ENCODE results near the gene TMEM63B. TPM values are rescaled to one million over a fixed set of nuclear protein-coding genes. Genes with fewer than 3 reads are reported as not detected.
A peak's percentile ranks its signal among the peaks of the same experiment; 100 is the strongest.

TMEM63B gene
- total and polyA plus RNA-seq, 2 of the 8 experiments (the other 6 are each of a cell fraction or from before 2014, with no cell fraction given), result 61.1 to 96.8 TPM

DNA sequence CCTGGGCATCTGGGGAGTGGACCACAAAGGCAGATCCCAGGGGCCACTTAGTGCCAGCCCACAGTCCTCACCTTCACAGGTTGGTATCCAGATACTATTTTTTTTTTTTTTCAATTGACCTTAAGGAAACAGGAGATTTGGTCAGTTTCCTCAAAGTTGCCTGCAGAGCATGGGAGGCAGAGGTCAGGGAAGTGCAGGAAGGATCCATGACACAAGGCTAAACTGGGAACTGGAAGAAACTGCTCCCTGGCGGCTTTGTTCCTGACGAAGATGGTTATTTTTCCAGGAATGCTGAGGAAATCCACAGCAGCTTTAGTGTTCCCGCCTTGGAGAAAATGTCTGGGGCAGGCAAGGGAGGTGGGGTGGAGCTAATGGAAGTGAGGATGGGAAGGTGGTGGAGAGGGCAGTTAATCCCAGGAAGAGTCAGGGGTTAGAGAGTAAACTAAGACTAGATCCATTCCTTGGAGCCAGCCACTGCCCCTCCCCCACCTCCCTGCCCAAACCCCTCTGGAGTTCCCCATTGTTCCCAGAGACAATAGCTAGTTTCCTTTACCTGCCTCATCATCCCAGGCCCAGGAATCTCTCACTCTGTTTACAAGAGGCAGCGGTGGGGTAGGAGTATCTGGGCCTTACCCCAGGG is 75.1 kb downstream of the TMEM63B start:
- H2BK20ac ChIP-seq (ENCODE audit: low read length), result peak overlapping the region; percentile 98
- DNase-seq (ENCODE audit: low read depth in 1 of 2, low spot score in 2 of 2), result peak in 1 of 2 experiments; percentile 78
- peak overlapping the region; percentile 99 for H2BK5ac ChIP-seq (ENCODE audit: low read depth, low read length)
- H3K23ac ChIP-seq (ENCODE audit: insufficient read length), result no peak overlapping the region
- H2BK15ac ChIP-seq (ENCODE audit: low read length), result peak overlapping the region; percentile 53; the same call in 1 of the 2 replicates
- peak overlapping the region; percentile 95 for H2BK120ac ChIP-seq (replicated peaks; ENCODE audit: low read depth, low read length)
- 41% methylated on average over 4 of the region's 4 CpGs; no CpG with 5 or more reads in 1 of the 2 experiments for WGBS, 2 experiments (ENCODE audit: extremely low coverage in 1 of 2, insufficient coverage in 1 of 2, insufficient read length in 1 of 2, insufficient replicate concordance in 2 of 2, low coverage in 1 of 2, low lambda C conversion rate in 2 of 2, missing lambda C conversion rate in 1 of 2)
- no peaks in the 10 kb centered on the region; the same call in 1 of the 2 replicates for H3K23me2 ChIP-seq (ENCODE audit: low read depth, low read length)
- peak overlapping the region; percentile 97; the same call in 1 of the 2 replicates for H4K8ac ChIP-seq (ENCODE audit: extremely low read depth, insufficient read depth, low read length)
- H4K91ac ChIP-seq (replicated peaks; ENCODE audit: insufficient read length, low read length), result peak overlapping the region; percentile 99
- peak overlapping the region; percentile 17 for H3K56ac ChIP-seq (replicated peaks; ENCODE audit: insufficient read length, low read depth, low read length)
- H3K4me3 ChIP-seq (ENCODE audit: extremely low read depth in 1 of 4, insufficient read depth in 2 of 4, low read depth in 3 of 4, low read length in 4 of 4), result peak overlapping the region in 1 of 4 experiments; percentile 21; a peak in 3 of 8 replicates
- H3K18ac ChIP-seq (ENCODE audit: extremely low read depth, low read length), result peak overlapping the region; percentile 99
- peak overlapping the region; percentile 93 for H3K27ac ChIP-seq (ENCODE audit: low read depth, low read length)
- peak overlapping the region in 3 of 4 experiments; percentile 47 to 58 (median 51); a peak in 6 of 7 replicates for H3K9ac ChIP-seq (replicated peaks in 1 of 4; ENCODE audit: extremely low read depth in 1 of 4, low read depth in 3 of 4, low read length in 3 of 4)
- H3K4me1 ChIP-seq (replicated peaks in 1 of 4; ENCODE audit: control insufficient read depth in 3 of 4, insufficient read depth in 4 of 4, low read length in 3 of 4), result peaks cover 21 to 32% (median 30%) of the 10 kb centered on the region in 4 experiments
- no peaks in the 10 kb centered on the region for H3K79me1 ChIP-seq (ENCODE audit: low read depth, low read length)
- no peaks in the 10 kb centered on the region for H3K79me2 ChIP-seq (ENCODE audit: control insufficient read depth in 1 of 2, insufficient read depth in 2 of 2, low read length in 2 of 2)
- peak overlapping the region; percentile 94 for H3K4ac ChIP-seq (replicated peaks; ENCODE audit: insufficient read length, low read depth, low read length)
- no peaks in the 10 kb centered on the region for H3K27me3 ChIP-seq (replicated peaks in 1 of 4; ENCODE audit: control insufficient read depth in 3 of 4, extremely low read depth in 1 of 4, insufficient read depth in 3 of 4, low read length in 3 of 4)
- peak; percentile 97 for FAIRE-seq
- ChIA-PET POLR2A (ENCODE audit: partially characterized antibody) (interaction anchor here (0.7 to 6.2 kb wide), 16 partner anchors 10 to 458 kb away, joined by 3 to 60 read pairs (median 6); partner anchors contain the start of genes HSP90AB1, MYMX and SLC29A1), CTCF (ENCODE audit: partially characterized antibody) (interaction anchor here (0.8 to 3.5 kb wide), 9 partner anchors 9 to 40 kb away, joined by 3 to 21 read pairs (median 7); partner anchors contain the start of gene SLC29A1)
- H4K20me1 ChIP-seq (replicated peaks in 1 of 2; ENCODE audit: control insufficient read depth in 1 of 2, insufficient read depth in 2 of 2, low read length in 2 of 2), result no peaks in the 10 kb centered on the region
- H2AK5ac ChIP-seq (ENCODE audit: low read depth, low read length), result peak overlapping the region; percentile 82; the same call in 1 of the 2 replicates
- peak overlapping the region; percentile 49 to 55 for H3K4me2 ChIP-seq (ENCODE audit: insufficient read depth in 1 of 2, low read depth in 2 of 2, low read length in 2 of 2)
- H3K36me3 ChIP-seq (ENCODE audit: control insufficient read depth in 2 of 4, insufficient read depth in 4 of 4, low read length in 3 of 4), result no peaks in the 10 kb centered on the region
- H3K9me3 ChIP-seq (ENCODE audit: insufficient read depth in 2 of 2, low read depth in 1 of 2, low read length in 1 of 2), result no peaks in the 10 kb centered on the region
- H4K5ac ChIP-seq (ENCODE audit: insufficient read length, low read depth, low read length), result peak overlapping the region; percentile 95
- H2AFZ ChIP-seq (ENCODE audit: low read length), result 0 out of 2 replicates have a peak overlapping the region, but pooled peaks have one; percentile 3
- no peak overlapping the region for H3K14ac ChIP-seq (ENCODE audit: insufficient read length)
- peak overlapping the region; percentile 100 for H2BK12ac ChIP-seq (ENCODE audit: low read depth, low read length)
- TF ChIP-seq CHD1 (IDR thresholded peaks at IDR 0.05; ENCODE audit: low read depth, low read length) (no peak), CHD2 (IDR thresholded peaks at IDR 0.05; ENCODE audit: low read length) (peak; percentile 53; the same call in 1 of the 2 replicates), SAP30 (IDR thresholded peaks at IDR 0.05; ENCODE audit: insufficient read depth, insufficient replicate concordance, low read length) (no peak), RBBP5 (IDR thresholded peaks at IDR 0.05; ENCODE audit: borderline replicate concordance, low read depth, low read length) (peak; percentile 98), TAF1 (IDR thresholded peaks at IDR 0.05; ENCODE audit: low read depth, low read length) (peak; percentile 87), NANOG (IDR thresholded peaks at IDR 0.05; ENCODE audit: insufficient read depth, low read depth, low read length, poor library complexity, severe bottlenecking) (peak; percentile 47), SUZ12 (IDR thresholded peaks at IDR 0.05; ENCODE audit: low read length) (no peak), SP4 (IDR thresholded peaks at IDR 0.05; ENCODE audit: low read length) (no peak), KDM1A (IDR thresholded peaks at IDR 0.05; ENCODE audit: borderline replicate concordance, low read length) (peak; percentile 38; the same call in 1 of the 2 replicates), GTF2F1 (IDR thresholded peaks at IDR 0.05; ENCODE audit: borderline replicate concordance, low read depth, low read length) (peak; percentile 76; the same call in 1 of the 2 replicates), PHF8 (conservative IDR thresholded peaks at IDR 0.05; ENCODE audit: low read depth, low read length) (no peak)

Data from H1 (cell line).